GM21526 (cell line): ENCODE data around the gene NEURL1.
"Not testable (repeated sequence)": the region's sequence is repeated elsewhere in the genome, so short reads cannot be mapped to it uniquely, and the experiment has no call there.

Experiments used
- ATAC-seq: cut with Tn5 transposase; IDR thresholded peaks from one replicate; pipeline ENCODE4 v1.9.1; 2021; ENCODE audit warnings: moderate library complexity; ENCODE audit not compliant: unreplicated experiment, low FRiP score

Gene NEURL1

GRCh38 chr10:103463499-103463898, 30.0 kb upstream of the NEURL1 start:
- no peak for ATAC-seq

GRCh38 chr10:103465411-103466179, 27.9 kb upstream of the NEURL1 start:
- ATAC-seq: no peak

DNA sequence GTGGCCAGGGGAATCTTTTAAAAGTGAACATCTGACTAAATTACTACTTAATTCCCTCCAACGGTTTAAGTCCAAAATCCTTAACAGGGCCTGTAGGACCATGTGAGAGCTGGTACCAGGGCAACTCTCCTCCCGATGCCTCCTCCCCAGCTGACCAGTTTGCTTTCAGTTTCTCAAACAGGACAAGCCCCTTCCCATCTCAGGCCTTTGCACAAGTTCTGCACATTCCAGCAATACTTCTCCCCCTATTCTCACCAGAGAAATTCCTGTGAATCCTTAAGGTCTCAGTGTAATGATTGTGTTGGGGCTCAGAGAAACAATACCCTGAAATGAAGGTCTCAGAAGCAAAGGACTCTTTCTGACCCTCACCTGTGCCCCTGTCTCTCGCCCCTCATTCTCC, 26.8 kb upstream of the NEURL1 start:
- ATAC-seq: no peak

GRCh38 chr10:103467406-103467805, 26.1 kb upstream of the NEURL1 start:
- ATAC-seq: no peak

GRCh38 chr10:103469201-103469600, 24.3 kb upstream of the NEURL1 start:
- no peak for ATAC-seq

DNA sequence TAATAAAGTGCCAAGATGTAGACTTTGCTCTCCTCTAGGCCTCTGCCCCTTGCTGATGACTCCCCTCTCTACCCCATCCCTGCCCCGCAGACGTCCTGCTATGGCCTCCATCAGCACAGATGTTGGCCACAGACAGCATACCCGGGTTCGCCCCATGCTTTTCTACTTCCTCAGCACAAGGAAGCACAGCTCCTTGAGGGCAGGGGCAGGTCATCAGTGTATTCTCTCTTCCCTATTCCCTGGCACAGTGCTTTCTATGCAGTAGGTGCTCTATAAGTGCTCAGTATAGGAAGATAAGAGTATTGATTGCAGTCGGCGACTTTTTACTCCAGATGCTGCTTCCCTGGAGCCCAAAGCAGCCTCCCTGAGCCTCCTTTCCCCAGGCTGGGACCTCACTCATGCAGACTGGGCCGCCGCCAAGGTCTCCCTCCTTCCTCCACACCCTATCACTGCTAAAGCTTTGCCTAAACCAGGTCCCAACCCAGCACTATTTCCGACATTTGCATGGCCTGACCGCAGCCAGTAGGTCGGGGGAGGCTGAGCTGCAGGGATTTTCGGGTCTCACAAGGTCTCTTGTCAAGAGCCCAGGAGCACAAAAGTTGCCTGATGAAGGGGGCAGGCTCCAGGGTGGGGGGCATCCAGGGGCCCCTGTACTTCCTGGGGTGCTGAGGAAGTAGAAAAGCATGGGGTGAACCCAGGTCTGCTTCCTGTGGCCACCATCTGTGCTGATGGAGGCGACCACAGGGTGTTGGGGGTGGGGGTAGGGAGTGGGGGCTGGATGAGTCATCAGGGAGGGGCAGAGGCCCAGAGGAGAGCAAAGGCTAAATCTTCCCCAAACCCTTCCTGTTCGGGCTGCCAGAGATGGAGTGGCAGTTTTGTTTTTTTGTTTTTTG, 22.5 kb upstream of the NEURL1 start:
- ATAC-seq: peak; percentile 71

- no peak for ATAC-seq
Measured at GRCh38 chr10:103472005-103472404, 21.5 kb upstream of the NEURL1 start.

DNA sequence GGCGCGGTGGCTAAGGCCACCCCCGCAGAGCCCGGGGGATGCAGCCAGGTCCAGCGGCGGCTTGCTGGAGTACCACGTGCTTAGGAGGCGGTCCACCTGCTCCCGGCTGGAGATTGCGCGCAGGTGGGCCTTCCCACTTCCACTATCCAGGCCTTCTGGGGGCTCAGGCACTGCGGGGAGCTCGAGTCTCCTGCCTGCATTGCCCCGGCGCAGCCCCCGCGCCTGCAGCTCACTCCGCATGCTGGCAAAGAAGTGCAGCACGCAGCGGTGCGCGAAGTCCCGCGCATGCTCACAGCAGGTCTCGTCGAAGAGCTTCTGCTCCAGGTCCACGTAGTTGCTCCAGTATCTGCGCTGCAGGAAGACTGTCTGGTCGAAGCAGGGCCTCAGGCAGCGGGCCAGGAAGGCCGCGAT, 20.2 kb upstream of the NEURL1 start:
- ATAC-seq: no peak

DNA sequence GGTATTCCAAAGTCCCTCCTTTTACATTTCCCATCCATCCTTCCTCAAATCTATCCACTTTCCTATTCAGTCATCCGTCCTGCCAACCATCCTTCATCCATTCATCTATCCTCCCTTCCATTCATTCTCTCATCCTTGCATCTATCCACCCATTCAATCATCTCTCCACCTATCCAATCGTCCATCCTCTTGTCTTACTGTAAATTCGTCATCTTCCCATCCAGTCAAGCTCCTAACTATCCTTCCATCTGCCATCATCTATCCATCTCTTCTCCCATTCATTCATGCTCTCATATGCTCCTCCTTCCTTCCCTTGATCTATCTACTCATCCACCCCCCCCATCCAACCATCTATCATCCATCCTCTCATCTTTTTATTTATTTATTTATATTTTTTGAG, 19.4 kb upstream of the NEURL1 start:
- no peak for ATAC-seq

GRCh38 chr10:103475437-103475836, 18.1 kb upstream of the NEURL1 start:
- no peak for ATAC-seq

DNA sequence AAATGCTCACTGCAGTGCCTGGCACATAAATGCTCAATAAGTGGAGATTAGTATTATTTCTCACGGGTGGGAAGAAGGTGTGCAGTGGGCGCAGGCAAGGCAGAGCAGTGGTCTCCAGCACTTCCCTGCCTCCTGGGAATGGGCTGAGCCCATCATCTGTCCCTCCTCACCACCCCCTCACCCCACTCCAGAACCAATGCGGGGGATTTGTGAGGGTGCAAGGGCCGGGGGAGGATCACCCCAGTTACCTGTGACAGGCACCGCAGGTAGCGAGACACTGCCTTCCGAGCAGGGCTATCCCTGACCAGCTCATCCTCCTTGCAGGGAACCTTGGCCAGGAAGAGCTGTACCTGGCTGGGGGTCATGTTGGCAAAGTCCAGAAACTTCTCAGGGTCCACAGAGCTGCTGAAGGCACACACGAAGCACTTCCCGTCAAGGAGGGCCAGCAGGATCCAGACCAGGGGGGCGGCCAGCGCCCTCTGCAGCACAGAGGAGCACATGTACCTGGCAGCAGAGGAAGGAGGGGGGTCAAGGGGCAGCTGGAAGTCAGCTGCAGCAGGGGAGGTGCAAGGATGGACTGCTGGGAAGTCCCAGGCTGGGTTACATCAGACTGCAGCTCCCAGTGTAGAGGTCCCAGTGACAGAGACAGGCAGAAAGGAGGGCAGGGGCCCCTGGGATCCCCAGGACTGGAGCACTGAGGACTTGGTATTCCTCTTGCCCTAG, 17.3 kb upstream of the NEURL1 start:
- ATAC-seq: no peak

DNA sequence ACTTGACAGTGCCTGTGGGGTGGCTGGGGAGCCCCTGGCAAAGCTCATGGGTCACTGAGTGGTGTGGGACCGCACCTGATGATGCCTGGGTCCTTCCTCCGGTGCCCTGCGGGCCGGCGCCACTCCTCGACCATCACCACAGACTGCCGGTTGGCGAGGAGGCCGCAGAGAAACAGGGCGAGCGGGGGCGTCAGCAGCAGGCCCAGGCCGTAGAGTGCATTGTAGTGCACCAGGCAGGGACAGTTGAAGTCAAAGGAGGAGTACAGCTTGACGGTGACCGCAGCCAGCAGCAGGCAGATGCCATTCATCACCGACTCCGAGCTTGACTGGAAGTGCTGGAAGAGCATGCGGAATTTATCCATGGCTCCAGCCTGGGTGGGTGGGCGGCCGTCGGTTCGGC, 14.8 kb upstream of the NEURL1 start:
- ATAC-seq: no peak

DNA sequence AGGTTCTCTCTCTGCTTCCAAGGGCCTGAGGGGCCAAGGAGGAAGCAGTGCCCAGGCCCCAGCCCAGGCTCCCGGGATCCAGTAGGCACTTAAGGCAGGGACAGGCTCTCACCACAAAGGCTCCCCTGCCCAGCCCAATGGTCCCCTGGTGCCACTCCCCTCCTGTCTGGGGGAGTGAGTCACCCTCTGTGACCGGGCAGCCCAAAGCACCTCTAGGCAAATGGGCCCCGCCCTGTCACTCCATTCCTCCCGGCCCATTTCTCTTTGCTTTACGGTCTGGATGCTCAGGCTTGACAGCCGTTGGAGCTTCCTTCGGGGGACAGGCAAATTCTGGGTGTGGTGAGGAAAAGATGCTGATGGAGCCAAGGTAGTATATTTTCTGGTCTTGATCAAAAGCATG, 14.4 kb upstream of the NEURL1 start, which contains the start of gene CALHM3:
Gene CALHM3 (minus strand): TSS at position 106 of the 400 bp plus-strand sequence. CDS start 208 bp downstream, outside the sequence.
- ATAC-seq: no peak

- no peak for ATAC-seq
Measured at GRCh38 chr10:103480521-103480920, 13.0 kb upstream of the NEURL1 start.

DNA sequence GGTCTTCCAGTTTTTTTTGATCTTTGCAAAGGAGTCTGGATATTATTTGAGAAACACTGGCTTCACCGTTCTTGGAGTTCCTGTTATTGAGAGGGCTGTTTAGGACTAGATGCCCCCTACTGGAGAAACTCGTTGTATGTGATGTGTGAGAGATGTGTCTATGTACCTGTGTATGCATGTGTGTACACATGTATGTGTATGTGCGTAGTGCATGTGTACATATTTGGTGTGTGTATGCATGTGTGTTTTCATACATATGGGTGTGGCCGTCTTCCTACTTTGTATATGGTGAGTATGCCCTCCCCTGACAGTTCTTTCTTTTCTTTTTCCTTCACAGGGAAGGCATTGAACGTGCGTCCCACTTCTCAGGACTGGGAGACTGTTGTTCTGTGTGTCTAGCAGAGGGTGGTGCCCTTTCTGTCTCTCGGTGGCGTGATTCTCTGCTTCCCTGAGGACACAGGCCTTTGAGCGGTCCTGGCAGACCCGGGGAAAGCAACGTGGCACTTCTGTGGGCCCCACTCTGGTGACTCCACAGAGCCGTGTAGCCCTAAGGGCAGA, 11.5 kb upstream of the NEURL1 start:
- no peak for ATAC-seq

DNA sequence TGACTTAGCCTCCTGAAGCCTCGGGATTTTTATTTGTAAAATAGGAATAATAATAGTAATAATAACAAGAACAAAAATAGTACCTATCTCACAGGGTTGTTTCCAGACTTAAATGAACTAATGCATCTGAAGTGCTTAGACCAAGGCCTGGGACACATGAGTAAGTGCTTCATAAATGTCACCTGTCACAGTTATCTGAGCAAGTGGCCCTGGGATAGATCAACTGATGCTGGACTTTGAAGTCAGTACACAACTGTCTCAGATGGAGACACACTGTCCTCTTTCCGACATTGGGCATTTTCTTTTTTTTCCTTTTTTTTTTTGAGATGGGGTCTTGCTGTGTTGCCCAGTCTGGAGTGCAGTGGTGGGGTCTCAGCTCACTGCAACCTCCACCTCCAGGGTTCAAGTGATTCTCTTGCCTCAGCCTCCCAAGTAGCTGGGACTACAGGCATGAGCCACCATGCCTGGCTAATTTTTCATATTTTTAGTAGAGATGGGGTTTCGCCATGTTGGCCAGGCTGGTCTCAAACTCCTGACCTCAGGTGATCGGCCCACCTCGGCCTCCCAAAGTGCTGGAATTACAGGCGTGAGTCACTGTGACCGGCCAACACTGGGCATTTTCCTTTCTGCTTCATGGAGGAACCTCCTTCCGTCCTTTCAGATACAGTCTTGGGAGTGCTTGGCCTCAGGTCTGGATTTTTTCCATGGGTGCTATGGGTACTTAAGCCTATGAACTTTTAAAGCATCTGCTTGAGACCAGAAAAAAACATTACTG, 6.7 kb upstream of the NEURL1 start:
- ATAC-seq: not testable (repeated sequence)

- ATAC-seq: no peak
Measured at GRCh38 chr10:103487410-103487708, 6.1 kb upstream of the NEURL1 start.

GRCh38 chr10:103490986-103491314, 2.6 kb upstream of the NEURL1 start:
- peak; percentile 8 for ATAC-seq

GRCh38 chr10:103491729-103492364, 1.7 kb upstream of the NEURL1 start:
- no peak for ATAC-seq
